Uterus (tissue), 2 donors: ENCODE results near the gene FSD2.

Experiments used
- POLR2A ChIP-seq, 2 donors: fragments of 450-650 bp; IDR thresholded peaks; one replicate each; pipeline ENCODE4 v1.6.1; 2016; ENCODE audit warnings: antibody characterized with exemption in 2 of 2, mild to moderate bottlenecking in 1 of 2, moderate library complexity in 1 of 2
- TF ChIP-seq, protein P1 (sequence below), 4 experiments: fragments of 200-600 bp in 2 of 4; fragments of 450-650 bp in 2 of 4; sonication (generic) in 2 of 4; IDR thresholded peaks; one replicate each; pipeline ENCODE4 v1.5.1; 2016 to 2019; ENCODE audit warnings: antibody characterized with exemption in 4 of 4, mild to moderate bottlenecking in 2 of 4, moderate library complexity in 1 of 4

- TF ChIP-seq, protein P1, sequence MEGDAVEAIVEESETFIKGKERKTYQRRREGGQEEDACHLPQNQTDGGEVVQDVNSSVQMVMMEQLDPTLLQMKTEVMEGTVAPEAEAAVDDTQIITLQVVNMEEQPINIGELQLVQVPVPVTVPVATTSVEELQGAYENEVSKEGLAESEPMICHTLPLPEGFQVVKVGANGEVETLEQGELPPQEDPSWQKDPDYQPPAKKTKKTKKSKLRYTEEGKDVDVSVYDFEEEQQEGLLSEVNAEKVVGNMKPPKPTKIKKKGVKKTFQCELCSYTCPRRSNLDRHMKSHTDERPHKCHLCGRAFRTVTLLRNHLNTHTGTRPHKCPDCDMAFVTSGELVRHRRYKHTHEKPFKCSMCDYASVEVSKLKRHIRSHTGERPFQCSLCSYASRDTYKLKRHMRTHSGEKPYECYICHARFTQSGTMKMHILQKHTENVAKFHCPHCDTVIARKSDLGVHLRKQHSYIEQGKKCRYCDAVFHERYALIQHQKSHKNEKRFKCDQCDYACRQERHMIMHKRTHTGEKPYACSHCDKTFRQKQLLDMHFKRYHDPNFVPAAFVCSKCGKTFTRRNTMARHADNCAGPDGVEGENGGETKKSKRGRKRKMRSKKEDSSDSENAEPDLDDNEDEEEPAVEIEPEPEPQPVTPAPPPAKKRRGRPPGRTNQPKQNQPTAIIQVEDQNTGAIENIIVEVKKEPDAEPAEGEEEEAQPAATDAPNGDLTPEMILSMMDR (IDR thresholded peaks at IDR 0.05), result no peak
- TF ChIP-seq POLR2A (IDR thresholded peaks at IDR 0.05), result no peak
Observed at GRCh38 chr15:82788496-82788895, 17.4 kb downstream of the FSD2 start.
